Activated naive CD4-positive, alpha-beta T cell (primary cell): ENCODE measurements around the gene PTPN14.

ENCODE experiments used
- DNase-seq, 4 experiments: peaks; one replicate each; lab custom pipeline; 2025; lab: John Stamatoyannopoulos, UW

PTPN14 gene

DNA sequence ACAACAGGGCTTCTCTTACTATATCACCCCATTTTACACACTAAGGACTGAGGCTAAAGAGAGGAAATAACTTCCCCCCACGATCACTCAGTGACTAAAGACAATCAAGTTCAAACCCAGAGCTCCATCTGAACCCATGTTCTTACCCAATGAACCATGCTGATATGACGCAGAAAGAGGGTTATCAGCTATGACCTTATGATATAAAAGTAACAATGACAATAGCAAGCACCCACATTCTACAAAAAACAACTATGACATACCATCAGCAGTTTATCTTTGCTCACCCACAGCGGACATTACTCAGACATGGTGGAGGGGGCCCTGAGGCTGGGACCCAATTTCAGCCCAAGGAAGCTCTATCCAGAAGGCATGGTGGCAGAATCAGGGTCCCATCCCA, 75.7 kb downstream of the PTPN14 start:
- DNase-seq: no peak

- DNase-seq: no peak
Observed at GRCh38 chr1:214475331-214475730, 76.1 kb downstream of the PTPN14 start.

DNA sequence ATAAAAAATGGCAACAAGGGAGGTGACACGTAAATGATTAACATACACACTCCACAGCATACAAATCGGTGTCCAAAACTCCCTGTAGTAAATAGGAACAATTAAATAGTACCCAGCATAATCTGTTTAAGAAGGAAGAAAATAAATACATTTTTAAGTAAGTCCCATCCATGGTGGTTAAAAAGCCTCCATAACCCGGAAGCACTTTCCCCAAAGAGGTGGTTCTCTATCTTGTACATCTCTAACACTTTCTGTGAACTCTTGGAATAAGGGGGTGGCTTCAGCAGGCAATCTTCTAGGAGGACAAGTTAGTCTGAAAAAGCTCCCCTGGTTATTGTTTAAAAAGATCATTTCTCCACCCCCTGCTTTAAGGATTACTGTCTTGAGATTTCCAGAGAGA, 76.9 kb downstream of the PTPN14 start:
- DNase-seq: no peak

GRCh38 chr1:214473862-214474261, 77.5 kb downstream of the PTPN14 start:
- no peak for DNase-seq

- DNase-seq: no peak
Observed at GRCh38 chr1:214473387-214473786, 78.0 kb downstream of the PTPN14 start.

DNA sequence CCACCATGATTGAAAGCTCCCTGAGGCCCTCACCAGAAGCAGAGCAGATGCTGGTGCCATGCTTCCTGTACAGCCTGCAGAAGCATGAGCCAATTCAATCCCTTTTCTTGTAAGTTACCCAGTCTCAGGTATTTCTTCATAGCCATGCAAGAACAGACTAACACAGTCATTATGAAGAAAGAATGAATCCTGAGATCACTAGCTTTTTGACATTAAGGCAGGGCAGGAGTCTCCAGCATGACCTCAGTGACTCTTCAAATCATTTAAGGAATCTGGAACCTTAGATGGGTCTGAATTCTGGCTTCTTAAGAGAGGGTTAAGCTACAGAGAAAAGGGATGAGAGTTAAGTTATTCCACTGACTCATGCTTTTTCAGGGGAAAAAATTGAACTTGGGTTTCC, 79.0 kb downstream of the PTPN14 start:
- DNase-seq: no peak

- no peak for DNase-seq
Observed at GRCh38 chr1:214471458-214471857, 79.9 kb downstream of the PTPN14 start.

- DNase-seq: no peak
Observed at GRCh38 chr1:214470132-214470531, 81.3 kb downstream of the PTPN14 start.

- no peak for DNase-seq
Observed at GRCh38 chr1:214469290-214469689, 82.1 kb downstream of the PTPN14 start.

DNA sequence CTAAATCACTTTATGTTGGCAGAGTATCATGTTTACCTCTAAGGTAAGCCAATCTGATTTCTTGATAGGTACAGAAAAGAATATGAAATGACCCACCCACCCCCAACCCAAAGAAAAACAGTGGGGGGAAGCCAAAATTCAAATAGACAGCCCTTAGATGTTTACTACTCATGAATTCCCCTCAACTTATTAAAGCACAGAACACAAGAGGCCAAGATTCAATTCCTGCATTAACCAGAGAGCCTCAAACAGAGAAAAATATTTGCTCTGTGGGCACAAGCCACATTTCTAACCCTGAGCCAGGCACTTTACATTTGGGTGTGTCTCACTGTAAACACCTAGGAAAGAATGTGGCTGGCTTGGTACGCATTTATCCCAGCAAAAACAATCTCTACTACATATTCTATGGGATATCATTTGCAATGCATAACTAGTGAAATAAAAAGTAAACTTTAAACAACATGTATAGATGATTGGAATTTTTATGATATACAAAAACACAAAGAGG, 84.3 kb downstream of the PTPN14 start:
- DNase-seq: no peak

DNA sequence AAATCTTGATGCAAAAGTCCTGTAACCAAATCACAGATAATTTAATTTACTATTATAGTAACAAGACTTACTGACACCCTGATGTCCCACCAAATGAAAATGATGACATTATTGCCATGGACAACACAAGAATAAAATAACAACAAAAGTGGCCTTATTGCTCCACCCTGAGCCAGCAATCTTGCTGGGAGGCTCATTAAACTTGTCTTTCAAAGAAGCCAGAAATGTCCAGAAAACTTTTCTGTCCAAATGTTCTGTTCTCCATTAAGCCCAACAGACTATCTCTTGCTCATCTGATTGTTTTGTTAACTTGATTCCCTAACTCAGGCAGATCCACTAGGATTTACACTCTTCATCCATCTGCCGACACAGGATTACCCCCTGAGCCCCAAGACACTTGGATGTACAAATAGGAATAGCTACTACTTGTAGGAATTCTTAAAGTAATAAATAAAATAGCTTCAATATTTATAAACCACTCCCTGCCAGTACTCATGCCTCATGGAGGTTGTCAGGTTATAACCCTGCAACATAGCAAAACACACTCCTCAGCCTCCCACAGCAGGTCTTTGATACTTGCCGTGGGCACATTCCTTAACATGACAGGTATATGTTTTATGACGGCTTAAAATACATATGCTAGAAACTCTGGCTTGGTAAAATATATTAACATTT, 84.9 kb downstream of the PTPN14 start:
- no peak for DNase-seq

- no peak for DNase-seq
Observed at GRCh38 chr1:214464445-214465287, 86.7 kb downstream of the PTPN14 start.

DNA sequence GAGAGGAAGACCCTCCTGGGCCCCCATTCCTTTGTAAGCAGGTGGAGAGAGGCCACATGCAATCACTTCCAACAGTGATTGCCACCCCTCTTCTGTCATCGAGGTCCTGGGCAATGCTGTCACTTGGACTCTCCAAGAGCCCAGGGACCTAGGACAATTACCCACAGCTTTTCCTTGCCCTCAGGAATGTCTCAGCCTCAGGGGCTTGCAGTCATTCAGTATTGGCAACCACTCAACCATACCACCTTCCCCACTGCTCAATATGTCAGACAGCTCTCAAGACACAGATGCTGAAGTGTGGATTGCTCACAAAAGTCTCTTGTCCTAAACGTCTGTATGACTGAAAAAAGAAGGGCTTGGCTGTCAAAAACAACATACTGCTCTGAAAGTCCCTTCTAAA, 87.8 kb downstream of the PTPN14 start:
- no peak for DNase-seq

DNA sequence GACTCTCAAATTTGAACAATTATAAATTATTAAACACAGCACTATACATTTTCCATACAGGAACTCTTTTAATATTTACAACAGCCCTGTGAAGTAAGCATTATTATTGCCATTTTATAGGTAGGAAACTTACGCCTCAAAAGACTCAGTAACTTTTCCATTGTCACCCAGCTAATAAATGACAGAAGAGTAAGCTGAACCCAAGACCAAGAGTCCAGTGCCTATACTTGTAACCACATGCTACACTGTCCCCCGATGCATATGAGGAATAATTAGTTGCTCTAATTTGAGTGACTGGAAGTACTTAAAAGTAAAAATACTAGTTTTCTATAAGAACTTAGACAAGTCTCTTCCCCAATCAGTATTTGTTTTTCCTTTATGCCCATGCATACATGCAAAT, 88.5 kb downstream of the PTPN14 start:
- no peak for DNase-seq

DNA sequence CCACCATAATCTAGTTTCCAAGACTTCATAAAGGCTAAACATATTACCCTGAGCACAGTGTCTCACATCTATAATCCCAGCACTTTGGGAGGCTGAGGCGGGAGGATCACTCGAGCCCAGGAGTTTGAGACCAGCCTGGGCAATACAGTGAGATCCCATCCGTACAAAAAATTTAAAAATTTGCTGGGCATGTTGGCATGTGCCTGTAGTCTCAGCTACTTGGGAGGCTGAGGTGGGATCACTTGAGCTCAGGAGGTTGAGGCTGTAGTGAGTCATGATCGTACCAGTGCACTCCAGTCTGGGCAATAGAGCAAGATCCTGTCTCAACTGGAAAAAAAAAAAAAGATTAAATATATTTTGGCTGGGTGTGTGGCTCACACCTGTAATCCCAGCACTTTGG, 90.1 kb downstream of the PTPN14 start:
- no peak for DNase-seq

GRCh38 chr1:214460304-214460916, 91.0 kb downstream of the PTPN14 start:
- DNase-seq: no peak

- DNase-seq: no peak
Observed at GRCh38 chr1:214459895-214460294, 91.5 kb downstream of the PTPN14 start.

GRCh38 chr1:214458541-214458940, 92.9 kb downstream of the PTPN14 start:
- no peak for DNase-seq

DNA sequence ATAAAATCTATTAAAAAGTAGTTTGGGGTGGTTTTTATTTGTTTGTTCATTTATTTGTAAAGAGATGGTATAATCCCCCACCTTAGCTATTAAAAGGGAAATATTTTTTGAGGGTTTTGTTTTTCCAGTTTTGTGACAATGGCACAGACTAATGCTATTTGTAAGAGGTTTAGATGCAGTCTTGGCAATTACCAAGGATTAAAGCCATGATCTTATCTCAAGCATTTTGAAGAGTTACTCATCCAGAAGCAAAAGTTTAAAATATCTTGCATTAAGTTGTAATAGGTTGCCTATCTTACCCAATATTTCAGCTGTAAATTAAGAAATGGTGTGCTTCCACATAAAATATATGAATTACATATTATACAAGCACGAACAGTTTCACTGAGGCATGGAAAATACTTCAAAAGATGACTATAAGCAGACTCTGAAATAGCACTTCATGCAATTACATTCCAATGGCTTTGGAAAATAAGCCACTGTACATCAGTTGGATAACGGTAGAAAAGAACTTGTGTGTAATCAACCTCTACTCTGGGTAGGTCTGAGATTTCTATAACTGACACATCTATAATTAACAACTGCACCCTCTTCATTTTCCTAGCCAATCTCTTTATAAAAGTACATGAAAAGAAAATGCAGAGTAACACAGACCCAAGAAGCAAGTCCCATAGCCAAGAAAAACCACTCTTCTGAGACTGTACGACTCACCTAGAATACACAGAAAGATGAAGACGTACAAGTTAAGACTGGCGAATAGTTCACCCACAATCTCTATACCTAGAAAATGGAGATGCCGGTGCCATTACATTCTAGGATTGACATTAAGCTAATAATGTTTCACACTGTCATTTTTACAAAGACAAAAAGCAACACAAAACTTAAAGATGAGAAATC, 95.2 kb downstream of the PTPN14 start:
- DNase-seq: no peak

DNA sequence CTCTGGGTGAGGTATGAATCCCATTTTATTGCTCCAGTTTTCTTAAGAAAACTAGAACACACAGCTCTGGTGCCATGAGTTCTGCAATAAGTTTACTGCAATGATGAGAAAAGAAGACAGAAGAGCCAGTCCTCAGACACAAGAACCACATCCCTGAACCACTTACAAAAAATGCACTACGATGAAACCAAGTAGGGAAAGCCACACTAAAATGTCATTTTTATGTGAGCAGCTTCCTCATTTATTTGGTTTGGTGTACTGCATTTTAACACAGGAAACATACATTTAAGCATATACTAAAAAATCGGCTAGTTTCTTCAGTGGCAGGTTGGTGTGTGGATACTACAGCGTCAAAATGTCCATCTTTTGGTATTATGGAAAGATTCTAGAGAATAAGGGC, 95.9 kb downstream of the PTPN14 start:
- DNase-seq: no peak

DNA sequence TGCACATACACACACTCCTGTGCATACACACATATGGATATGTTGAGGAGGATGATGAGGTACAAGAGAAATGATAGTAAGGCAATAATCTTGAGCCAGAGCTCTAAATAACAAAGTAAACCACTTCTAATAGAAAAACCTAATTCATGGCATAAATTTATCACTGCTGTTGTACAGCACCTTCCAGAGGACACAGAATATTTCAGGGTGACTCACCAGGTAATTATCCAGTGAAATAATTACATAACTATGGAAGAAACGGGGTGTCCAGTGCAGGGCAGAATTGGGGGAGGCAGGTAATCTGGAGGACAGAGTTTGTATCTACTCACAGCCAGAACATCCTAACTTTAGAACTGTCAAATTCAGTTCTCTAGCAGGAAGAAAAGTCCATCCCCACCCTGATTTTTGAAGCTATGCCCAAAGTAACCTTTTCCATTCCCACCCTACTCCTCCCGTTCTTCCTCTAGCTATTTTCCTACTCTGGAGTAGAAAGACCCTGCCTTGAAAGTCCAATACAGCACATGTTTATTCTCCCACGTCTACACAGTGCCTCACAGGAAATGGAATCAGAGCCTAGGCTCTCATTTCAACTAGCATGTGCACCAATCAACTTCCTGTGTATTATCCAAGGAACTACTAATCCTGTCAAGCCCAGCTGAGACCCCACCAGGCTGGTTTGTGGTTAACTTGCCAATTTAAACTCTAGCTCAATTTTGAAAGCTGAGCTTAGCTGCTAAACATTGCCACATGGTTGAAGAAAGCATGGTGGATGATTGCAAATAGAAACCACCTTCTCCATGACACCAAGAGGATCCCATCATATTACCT, 96.6 kb downstream of the PTPN14 start:
- no peak for DNase-seq
